GM12891 (cell line): ENCODE measurements around the gene ANKRD13B.

ENCODE experiments used
- POLR2A ChIP-seq: IDR thresholded peaks from 2 replicates; pipeline ENCODE4 v1.6.1; 2011; ENCODE audit warnings: low read depth, low read length, control low read depth
- SPI1 ChIP-seq: IDR thresholded peaks from 2 replicates; pipeline ENCODE4 v1.6.1; 2011; ENCODE audit warnings: low read depth, low read length, control low read depth
- TAF1 ChIP-seq: IDR thresholded peaks from 2 replicates; pipeline ENCODE4 v1.6.1; 2011; ENCODE audit warnings: low read depth, low read length, control low read depth

DNA sequence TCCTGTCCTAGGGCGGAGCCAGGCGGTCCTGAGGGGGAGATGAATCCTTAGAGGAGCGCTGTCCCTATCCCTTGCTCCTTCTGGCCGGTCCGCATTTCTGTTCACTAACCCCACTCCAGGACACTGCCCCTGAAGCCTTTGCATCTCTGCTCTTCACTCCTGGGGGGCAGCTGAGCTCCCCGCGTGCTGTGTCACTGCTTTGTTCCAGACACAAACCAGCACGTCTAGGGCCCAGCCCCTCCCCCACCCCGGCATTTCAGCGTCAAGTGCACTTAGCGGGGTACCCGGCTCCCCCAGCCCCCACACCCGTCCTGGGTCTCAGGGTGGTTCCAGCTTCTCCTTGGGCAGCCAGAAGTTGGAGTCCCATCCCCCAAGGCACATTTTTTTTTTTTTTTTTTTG lies 20.9 kb downstream of the ANKRD13B start:
- no peak for TF ChIP-seq POLR2A
- no peak for TF ChIP-seq TAF1
- no peak for TF ChIP-seq SPI1
